NCI-H146 (cell line): ENCODE measurements around the gene NID1.
"Not testable (repeated sequence)": the region's sequence is repeated elsewhere in the genome, so short reads cannot be mapped to it uniquely, and the experiment has no call there.

Experiments used
- DNase-seq: peaks from one replicate; lab custom pipeline; 2025; lab: John Stamatoyannopoulos, UW

Gene NID1

GRCh38 chr1:236092899-236093298 lies 28.0 kb upstream of the NID1 start:
- no peak for DNase-seq

GRCh38 chr1:236091933-236092318 lies 27.0 kb upstream of the NID1 start:
- DNase-seq, result no peak

- DNase-seq, result no peak
These were observed 25.9 kb upstream of the NID1 start for GRCh38 chr1:236090741-236091147.

- DNase-seq, result no peak
These were observed 24.3 kb upstream of the NID1 start for GRCh38 chr1:236089046-236089773.

GRCh38 chr1:236086537-236086936 lies 21.6 kb upstream of the NID1 start:
- DNase-seq, result no peak

GRCh38 chr1:236085545-236086159 lies 20.8 kb upstream of the NID1 start:
- no peak for DNase-seq

GRCh38 chr1:236084386-236084730 lies 19.5 kb upstream of the NID1 start:
- no peak for DNase-seq

- DNase-seq, result no peak
These were observed 18.9 kb upstream of the NID1 start for GRCh38 chr1:236083650-236084385.

GRCh38 chr1:236082526-236082925 lies 17.6 kb upstream of the NID1 start:
- DNase-seq, result no peak

- no peak for DNase-seq
These were observed 16.8 kb upstream of the NID1 start for GRCh38 chr1:236081546-236082227.

- no peak for DNase-seq
These were observed 14.8 kb upstream of the NID1 start for GRCh38 chr1:236079703-236080102.

- no peak for DNase-seq
These were observed 14.1 kb upstream of the NID1 start for GRCh38 chr1:236078993-236079392.

- DNase-seq, result not testable (repeated sequence)
These were observed 13.2 kb upstream of the NID1 start for GRCh38 chr1:236078077-236078476.

GRCh38 chr1:236075848-236076247 lies 11.0 kb upstream of the NID1 start:
- DNase-seq, result no peak

- no peak for DNase-seq
These were observed 8.5 kb upstream of the NID1 start for GRCh38 chr1:236073307-236073897.

- DNase-seq, result no peak
These were observed 7.1 kb upstream of the NID1 start for GRCh38 chr1:236072001-236072400.

- DNase-seq, result no peak
These were observed 5.9 kb upstream of the NID1 start for GRCh38 chr1:236070753-236071152.

GRCh38 chr1:236069796-236070195 lies 4.9 kb upstream of the NID1 start:
- DNase-seq, result no peak

GRCh38 chr1:236067854-236068454 lies 3.1 kb upstream of the NID1 start:
- no peak for DNase-seq

GRCh38 chr1:236066828-236067386 lies 2.0 kb upstream of the NID1 start:
- no peak for DNase-seq

GRCh38 chr1:236066054-236066453 lies 1.2 kb upstream of the NID1 start:
- DNase-seq, result no peak
